Left forelimb (tissue), 1 donor: ENCODE data around the gene FAM111A.
A peak's percentile ranks its signal among the peaks of the same experiment; 100 is the strongest.

Source experiments
- DNase-seq: peaks from one replicate; pipeline ENCODE4 v3.0.0-alpha.2; 2018; ENCODE audit warnings: low spot score

FAM111A gene

DNA sequence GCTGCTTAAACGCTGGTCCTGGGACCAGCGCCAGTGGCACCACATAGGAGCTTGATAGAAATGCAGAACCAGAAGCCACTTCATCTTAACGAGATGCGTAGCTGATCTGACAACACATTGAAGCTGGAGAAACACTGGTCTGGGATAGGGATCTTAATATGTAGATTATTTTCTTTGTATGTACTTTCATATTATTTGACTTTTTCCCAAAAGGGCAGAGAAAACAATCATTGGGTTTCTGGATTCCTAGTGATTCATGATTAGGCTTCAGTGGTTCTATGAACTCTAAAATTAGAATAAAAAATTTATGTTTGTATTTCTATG is 57.7 kb downstream of the FAM111A start:
- peak; percentile 15 for DNase-seq

GRCh38 chr11:59201353-59201752 is 58.7 kb downstream of the FAM111A start:
- peak; percentile 26 for DNase-seq
